Epithelial cell of umbilical artery (primary cell): ENCODE data around the gene GLUL. TPM values are rescaled to one million over a fixed set of nuclear protein-coding genes. Genes with fewer than 3 reads are reported as not detected.

Experiments used
- total RNA-seq: library from RNA; depleted of rRNA; stranded (reverse); fragments of >200 nt; gene quantifications from 2 replicates; pipeline ENCODE4 v1.2.3, GENCODE V29; 2014

GLUL gene
- 245 and 300 TPM in 2 replicates for total RNA-seq

DNA sequence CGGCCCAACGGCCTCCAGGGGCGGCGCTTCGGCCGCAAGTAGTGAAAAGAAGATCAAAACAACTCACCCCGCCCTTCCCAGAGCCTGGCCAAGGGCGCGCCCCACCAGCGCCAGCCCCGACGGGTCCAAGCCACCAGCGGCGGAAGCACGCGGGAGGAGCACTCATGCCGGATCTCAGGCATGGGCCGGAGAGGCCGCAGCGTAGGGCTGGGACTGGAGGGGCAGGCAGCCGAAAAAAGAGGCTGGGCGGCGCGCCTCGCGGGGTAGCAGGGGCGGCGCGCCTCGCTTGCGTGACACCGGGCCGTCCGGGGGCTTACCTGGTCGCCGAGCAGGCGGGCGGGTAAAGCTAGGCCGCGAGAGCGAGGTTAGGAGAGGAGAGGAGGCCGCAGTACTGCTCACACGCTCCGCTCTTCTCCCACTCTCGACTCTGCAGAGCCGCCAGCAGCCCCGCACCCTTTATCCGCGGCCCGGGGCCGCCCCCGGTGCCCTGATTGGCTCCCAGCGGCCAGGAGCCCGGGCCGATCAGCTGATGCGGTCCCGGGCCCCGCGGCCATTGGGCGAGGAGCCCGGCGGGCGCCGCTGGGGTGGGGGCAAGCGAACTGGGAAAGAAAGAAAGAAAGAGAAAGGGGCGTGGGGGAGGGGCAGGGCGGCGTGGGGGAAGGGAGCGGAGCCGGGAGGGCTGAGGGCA lies at the start of gene GLUL:
Gene GLUL (minus strand): TSS at position 429 of the 688 bp plus-strand sequence. CDS start 3,053 bp downstream, outside the sequence.

GRCh38 chr1:182400567-182400966 lies 9.0 kb upstream of the GLUL start, which contains the start of gene TEDDM1:
TSS of gene TEDDM1 (minus strand) at chr1:182400667. CDS start at chr1:182400485, 182 bp downstream.

Other genes with a start within 250 kb of the GLUL start
- not detected in 2 replicates for gene TEDDM1, start 8.9 kb upstream of the GLUL start, total RNA-seq
- gene RGSL1, start 58.4 kb upstream of the GLUL start, total RNA-seq = not detected in 2 replicates
- gene RNASEL, start 197.5 kb upstream of the GLUL start, total RNA-seq = 2.6 and 5.5 TPM in 2 replicates
- gene RGS16, start 212.6 kb upstream of the GLUL start, total RNA-seq = under 0.01 TPM in 1 of 2 replicates, not detected in the other